Loucy (cell line): ENCODE data around the gene CKLF.
"Not testable (repeated sequence)": the region's sequence is repeated elsewhere in the genome, so short reads cannot be mapped to it uniquely, and the experiment has no call there.

Source experiments
- H2AFZ ChIP-seq: fragments of 200-600 bp; sonication (generic); 2 replicates; pipeline ENCODE4 v1.6.0; 2016; ENCODE audit warnings: antibody characterized with exemption, mild to moderate bottlenecking, low read length, moderate library complexity
- H3F3A ChIP-seq: fragments of 200-600 bp; 2 replicates; pipeline ENCODE4 v1.6.0; 2016; ENCODE audit warnings: antibody characterized with exemption, low read depth, mild to moderate bottlenecking
- H3K27me3 ChIP-seq: fragments of 200-600 bp; sonication (generic); 2 replicates; pipeline ENCODE4 v1.6.1; 2014; ENCODE audit warnings: low read length, mild to moderate bottlenecking; ENCODE audit not compliant: insufficient read depth, poor library complexity, severe bottlenecking
- H3K36me3 ChIP-seq: fragments of 200-600 bp; sonication (generic); 2 replicates; pipeline ENCODE4 v1.6.1; 2016; ENCODE audit warnings: low read length; ENCODE audit not compliant: insufficient read depth
- H3K4me1 ChIP-seq: fragments of 200-600 bp; sonication (generic); 2 replicates; pipeline ENCODE4 v1.5.1; 2014; ENCODE audit warnings: low read length, mild to moderate bottlenecking; ENCODE audit not compliant: insufficient read depth, poor library complexity, severe bottlenecking
- H3K4me2 ChIP-seq: fragments of 200-600 bp; sonication (generic); 2 replicates; pipeline ENCODE4 v1.6.0; 2014; ENCODE audit warnings: antibody characterized with exemption, low read length, low read depth, mild to moderate bottlenecking; ENCODE audit not compliant: poor library complexity, severe bottlenecking
- H3K4me3 ChIP-seq: fragments of 200-600 bp; sonication (generic); 2 replicates; pipeline ENCODE4 v1.5.1; 2014; ENCODE audit warnings: low read length, mild to moderate bottlenecking, mixed read lengths; ENCODE audit not compliant: poor library complexity, severe bottlenecking
- H3K79me2 ChIP-seq: fragments of 200-600 bp; sonication (generic); 2 replicates; pipeline ENCODE4 v1.6.1; 2014; ENCODE audit warnings: low read length; ENCODE audit not compliant: insufficient read depth
- H3K9ac ChIP-seq: fragments of 200-600 bp; sonication (generic); 2 replicates; pipeline ENCODE4 v1.6.0; 2014; ENCODE audit warnings: mild to moderate bottlenecking, low read depth, low read length, moderate library complexity; ENCODE audit not compliant: poor library complexity, severe bottlenecking
- H3K9me2 ChIP-seq: fragments of 200-600 bp; sonication (generic); replicated peaks from 2 replicates; pipeline ENCODE4 v1.6.1; 2016; ENCODE audit warnings: low read depth, low read length, mixed read lengths
- H3K9me3 ChIP-seq: fragments of 200-600 bp; sonication (generic); 2 replicates; pipeline ENCODE4 v1.6.1; 2014; ENCODE audit warnings: mild to moderate bottlenecking, antibody characterized with exemption, low read length, low read depth; ENCODE audit not compliant: insufficient read depth
- H4K20me1 ChIP-seq: fragments of 200-600 bp; sonication (generic); 2 replicates; pipeline ENCODE4 v1.6.0; 2014; ENCODE audit warnings: antibody characterized with exemption, low read length, mild to moderate bottlenecking; ENCODE audit not compliant: insufficient read depth, poor library complexity, severe bottlenecking
- EZH2phosphoT487 ChIP-seq: fragments of 200-600 bp; IDR thresholded peaks from 2 replicates; pipeline ENCODE4 v1.6.1; 2018; ENCODE audit warnings: antibody characterized with exemption, mild to moderate bottlenecking, moderate library complexity, borderline replicate concordance
- TF ChIP-seq, protein P1 (sequence below): fragments of 200-600 bp; sonication (generic); conservative IDR thresholded peaks from 2 replicates; pipeline ENCODE4 v1.5.1; 2014; ENCODE audit warnings: mild to moderate bottlenecking, antibody characterized with exemption, low read length

The CKLF gene

DNA sequence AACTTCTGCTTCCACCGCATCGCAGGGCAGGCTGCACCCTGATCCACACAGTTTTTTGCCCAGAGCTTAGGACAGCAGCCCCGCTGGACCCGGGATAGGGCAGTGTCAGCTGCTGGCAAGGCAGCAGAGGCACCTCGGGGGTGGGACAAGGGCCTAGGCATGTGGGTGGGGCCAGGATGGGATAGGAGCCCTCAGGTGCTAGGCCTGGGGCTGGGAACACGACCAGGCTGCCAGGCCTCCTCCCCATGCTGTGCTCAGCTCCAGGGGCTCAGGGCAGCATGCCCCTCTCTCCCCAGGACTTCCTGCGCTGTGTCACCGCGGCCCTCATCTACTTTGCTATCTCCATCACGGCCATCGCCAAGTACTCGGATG lies 56.7 kb downstream of the CKLF start:
- Histone ChIP-seq H3F3A (peaks cover under 1% of the 10 kb centered on the region; the same call in 1 of the 2 replicates), H3K79me2 (peaks cover 56% of the 10 kb centered on the region), H3K9me2 (no peaks in the 10 kb centered on the region), H3K4me1 (peaks cover 38% of the 10 kb centered on the region), H2AFZ (no peak overlapping the region), H3K27me3 (peaks cover 6% of the 10 kb centered on the region), H3K9me3 (no peaks in the 10 kb centered on the region), H3K36me3 (peaks cover 48% of the 10 kb centered on the region; the same call in 1 of the 2 replicates), H3K9ac (peak overlapping the region; percentile 68), H3K4me2 (peak overlapping the region; percentile 94), H3K4me3 (peak overlapping the region; percentile 60), H4K20me1 (peaks cover 55% of the 10 kb centered on the region)
- TF ChIP-seq EZH2phosphoT487, result no peak
- TF ChIP-seq, protein P1, sequence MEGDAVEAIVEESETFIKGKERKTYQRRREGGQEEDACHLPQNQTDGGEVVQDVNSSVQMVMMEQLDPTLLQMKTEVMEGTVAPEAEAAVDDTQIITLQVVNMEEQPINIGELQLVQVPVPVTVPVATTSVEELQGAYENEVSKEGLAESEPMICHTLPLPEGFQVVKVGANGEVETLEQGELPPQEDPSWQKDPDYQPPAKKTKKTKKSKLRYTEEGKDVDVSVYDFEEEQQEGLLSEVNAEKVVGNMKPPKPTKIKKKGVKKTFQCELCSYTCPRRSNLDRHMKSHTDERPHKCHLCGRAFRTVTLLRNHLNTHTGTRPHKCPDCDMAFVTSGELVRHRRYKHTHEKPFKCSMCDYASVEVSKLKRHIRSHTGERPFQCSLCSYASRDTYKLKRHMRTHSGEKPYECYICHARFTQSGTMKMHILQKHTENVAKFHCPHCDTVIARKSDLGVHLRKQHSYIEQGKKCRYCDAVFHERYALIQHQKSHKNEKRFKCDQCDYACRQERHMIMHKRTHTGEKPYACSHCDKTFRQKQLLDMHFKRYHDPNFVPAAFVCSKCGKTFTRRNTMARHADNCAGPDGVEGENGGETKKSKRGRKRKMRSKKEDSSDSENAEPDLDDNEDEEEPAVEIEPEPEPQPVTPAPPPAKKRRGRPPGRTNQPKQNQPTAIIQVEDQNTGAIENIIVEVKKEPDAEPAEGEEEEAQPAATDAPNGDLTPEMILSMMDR, result no peak

DNA sequence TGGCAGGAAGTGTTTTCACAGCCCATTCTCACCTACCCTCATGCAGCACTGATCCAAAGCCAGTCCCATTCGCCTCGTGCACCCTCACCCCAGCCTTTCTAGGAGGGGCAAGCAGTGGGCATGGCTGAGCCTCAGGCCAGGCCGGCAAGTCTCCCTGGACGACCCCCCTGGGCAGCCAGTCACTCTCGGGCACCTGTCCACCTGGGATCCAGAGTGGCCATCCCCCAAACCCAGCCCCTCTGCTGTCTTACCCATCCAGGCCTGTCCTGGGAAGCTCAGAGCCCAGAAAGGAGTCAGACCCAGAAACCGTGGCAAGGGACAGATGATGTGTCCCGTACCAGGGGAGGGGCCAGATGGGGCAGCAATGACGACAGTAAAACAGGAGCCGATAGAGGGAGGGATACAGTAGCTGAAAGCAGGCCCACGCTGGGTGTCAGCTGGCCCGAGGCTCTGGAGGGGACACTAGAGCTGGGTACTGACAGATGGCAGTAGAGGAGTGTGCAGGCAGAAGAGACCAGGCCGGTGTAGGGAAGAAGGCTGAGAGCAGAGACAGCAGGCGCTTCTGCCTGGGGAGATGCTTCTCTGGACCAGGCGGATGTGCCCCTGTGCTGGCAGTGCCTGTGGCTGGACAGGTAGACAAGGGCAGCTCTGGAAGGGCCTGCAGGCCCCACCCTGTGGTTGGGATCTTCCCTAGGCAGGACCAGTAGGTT lies 57.9 kb downstream of the CKLF start:
- TF ChIP-seq, protein P1, result no peak
- no peak for TF ChIP-seq EZH2phosphoT487
- Histone ChIP-seq H3K36me3 (peaks cover 53% of the 10 kb centered on the region; the same call in 1 of the 2 replicates), H3K9me3 (no peaks in the 10 kb centered on the region), H3K9me2 (no peaks in the 10 kb centered on the region), H3K79me2 (peaks cover 50% of the 10 kb centered on the region), H3F3A (no peaks in the 10 kb centered on the region; the same call in 1 of the 2 replicates), H3K4me1 (peaks cover 38% of the 10 kb centered on the region), H3K27me3 (peaks cover 1% of the 10 kb centered on the region), H3K9ac (no peak overlapping the region), H2AFZ (no peak overlapping the region), H3K4me3 (no peak overlapping the region), H4K20me1 (peaks cover 51% of the 10 kb centered on the region), H3K4me2 (no peak overlapping the region)

DNA sequence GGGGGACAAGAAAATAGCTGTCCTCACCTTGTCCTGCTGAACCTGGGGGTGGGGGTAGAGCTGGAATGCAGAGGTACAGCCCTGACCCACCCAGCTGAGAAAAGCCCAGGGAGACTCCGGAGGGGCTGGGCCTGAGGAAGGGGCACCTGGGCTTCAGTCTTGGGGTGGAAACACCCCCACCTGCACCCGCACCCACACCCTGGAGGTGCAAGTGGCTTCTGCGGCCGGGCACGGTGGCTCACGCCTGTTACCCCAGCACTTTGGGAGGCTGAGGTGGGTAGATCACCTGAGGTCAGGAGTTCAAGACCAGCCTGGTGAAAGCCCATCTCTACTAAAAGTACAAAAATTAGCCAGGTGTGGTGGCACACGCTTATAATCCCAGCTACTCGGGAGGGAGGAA lies 59.5 kb downstream of the CKLF start:
- peaks cover 35% of the 10 kb centered on the region for H4K20me1 ChIP-seq
- H3K36me3 ChIP-seq, result peaks cover 53% of the 10 kb centered on the region; the same call in 1 of the 2 replicates
- not testable (repeated sequence) for H3K9me3 ChIP-seq, H3K9me2 ChIP-seq, H3K9ac ChIP-seq, H3K4me3 ChIP-seq, H3F3A ChIP-seq, H3K4me2 ChIP-seq, H3K27me3 ChIP-seq, H2AFZ ChIP-seq
- peaks cover 33% of the 10 kb centered on the region for H3K79me2 ChIP-seq
- peaks cover 26% of the 10 kb centered on the region for H3K4me1 ChIP-seq

DNA sequence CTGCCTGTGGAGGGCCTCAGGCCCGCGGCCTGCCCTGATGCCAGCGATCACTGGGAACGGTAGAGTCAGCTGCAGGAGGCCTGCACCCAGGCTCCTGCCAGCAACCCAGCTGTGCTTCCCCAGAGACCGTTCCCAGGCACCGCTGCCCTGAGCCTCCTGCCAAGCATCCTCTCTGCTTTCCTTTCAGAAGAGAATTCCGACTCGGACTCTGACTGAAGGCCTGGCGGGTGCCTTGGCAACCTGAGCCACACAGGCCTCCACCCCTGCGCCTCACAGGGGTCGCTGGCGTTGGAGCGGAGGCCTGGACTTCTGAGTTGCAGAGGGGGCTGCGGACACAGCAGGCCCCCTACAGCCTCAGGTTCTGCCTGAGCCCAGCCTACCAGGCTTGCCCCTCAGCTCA lies 60.0 kb downstream of the CKLF start:
- TF ChIP-seq EZH2phosphoT487, result no peak
- TF ChIP-seq, protein P1, result no peak
- Histone ChIP-seq H3K36me3 (peaks cover 53% of the 10 kb centered on the region; the same call in 1 of the 2 replicates), H2AFZ (no peak overlapping the region), H3K9me3 (no peaks in the 10 kb centered on the region), H4K20me1 (peaks cover 30% of the 10 kb centered on the region), H3K4me2 (no peak overlapping the region), H3K9ac (no peak overlapping the region), H3K4me1 (peaks cover 21% of the 10 kb centered on the region), H3K9me2 (no peaks in the 10 kb centered on the region), H3K79me2 (peaks cover 28% of the 10 kb centered on the region), H3K27me3 (no peaks in the 10 kb centered on the region), H3F3A (no peaks in the 10 kb centered on the region; the same call in 1 of the 2 replicates), H3K4me3 (no peak overlapping the region)
